Sigmoid colon (tissue), 4 donors: Measurements from ENCODE around the gene TIMP2.
"Not testable (repeated sequence)": the region's sequence is repeated elsewhere in the genome, so short reads cannot be mapped to it uniquely, and the experiment has no call there.

Experiments
- CTCF ChIP-seq, 4 experiments: fragments of 450-650 bp in 3 of 4; fragments of 200-600 bp in 1 of 4; IDR thresholded peaks; one replicate each; pipeline ENCODE4 v1.5.1; 2016 to 2019; ENCODE audit warnings: antibody characterized with exemption in 4 of 4, mild to moderate bottlenecking in 3 of 4, moderate library complexity in 2 of 4
- POLR2A ChIP-seq, 2 donors: fragments of 450-650 bp; IDR thresholded peaks; one replicate each; pipeline ENCODE4 v1.6.1; 2016; ENCODE audit warnings: antibody characterized with exemption in 2 of 2, mild to moderate bottlenecking in 2 of 2, moderate library complexity in 2 of 2
- POLR2AphosphoS5 ChIP-seq, 4 donors: sonication (generic); formaldehyde crosslinking; IDR thresholded peaks; one replicate each; pipeline ENCODE4 v1.6.1; 2017; ENCODE audit warnings: antibody characterized with exemption in 4 of 4

GRCh38 chr17:78911543-78911942 lies 13.6 kb downstream of the TIMP2 start:
- TF ChIP-seq POLR2AphosphoS5, CTCF, POLR2A (IDR thresholded peaks at IDR 0.05): not testable (repeated sequence)
